ENCODE data around the gene ARL17A.
"Not testable (repeated sequence)": the region's sequence is repeated elsewhere in the genome, so short reads cannot be mapped to it uniquely, and the experiment has no call there.

The ARL17A gene

GRCh38 chr17:46579083-46580075 lies at the start of gene ARL17A:
Gene ARL17A (minus strand): TSS chr17:46579691. CDS start chr17:46576322, 3,369 bp downstream.
- not testable (repeated sequence) for DNase-seq (ENCODE audit: low spot score)

DNA sequence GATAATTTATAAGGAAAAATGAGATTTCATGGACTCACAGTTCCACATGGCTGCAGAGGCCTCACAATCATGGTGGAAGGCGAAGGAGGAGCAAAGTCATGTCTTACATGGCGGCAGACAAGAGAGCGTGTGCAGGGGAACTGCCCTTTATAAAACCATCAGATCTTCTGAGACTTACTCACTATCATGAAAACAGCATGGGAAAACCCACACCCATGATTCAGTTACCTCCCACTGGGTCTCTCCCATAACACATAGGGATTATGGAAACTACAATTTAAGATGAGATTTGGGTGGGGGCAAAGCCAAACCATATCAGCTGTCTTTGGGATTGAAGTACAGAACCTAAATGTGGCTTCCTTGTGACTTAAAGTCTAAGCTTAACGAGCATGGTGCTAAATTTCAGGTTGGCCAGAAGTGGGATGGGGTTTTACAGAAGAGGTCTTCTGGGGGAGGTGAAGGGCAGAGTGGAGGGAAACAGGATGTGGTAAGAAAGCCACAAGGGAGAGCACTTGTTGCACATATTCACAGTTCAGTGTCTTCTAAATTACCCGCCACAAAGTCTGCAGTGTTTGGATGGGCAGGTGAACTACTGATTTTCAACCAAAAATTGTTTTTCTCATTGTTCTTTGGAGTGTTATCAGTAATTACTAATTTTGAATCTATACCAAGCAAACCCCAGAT lies 49.4 kb upstream of the ARL17A start:
- DNase-seq (ENCODE audit: low spot score): not testable (repeated sequence)

- not testable (repeated sequence) for DNase-seq (ENCODE audit: low spot score)
Observed at GRCh38 chr17:46627452-46627851, 48.0 kb upstream of the ARL17A start.

DNA sequence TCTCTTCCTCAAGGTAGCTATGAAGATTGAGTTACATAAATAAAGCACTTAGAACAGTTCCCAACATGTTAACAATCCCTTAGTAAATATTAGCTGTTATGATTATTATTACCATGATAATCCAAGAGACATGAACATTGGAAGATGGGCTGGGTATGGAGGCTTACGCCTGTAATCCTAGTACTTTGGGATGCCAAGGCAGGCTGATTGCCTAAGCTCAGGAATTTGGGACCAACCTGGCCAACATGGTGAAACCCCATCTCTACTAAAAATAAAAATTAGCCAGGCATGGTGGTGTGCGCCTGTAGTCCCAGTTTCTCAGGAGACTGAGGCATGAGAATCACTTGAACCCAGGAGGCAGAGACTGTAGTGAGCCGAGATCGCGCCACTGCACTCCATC lies 45.2 kb upstream of the ARL17A start:
- not testable (repeated sequence) for DNase-seq (ENCODE audit: low spot score)

DNA sequence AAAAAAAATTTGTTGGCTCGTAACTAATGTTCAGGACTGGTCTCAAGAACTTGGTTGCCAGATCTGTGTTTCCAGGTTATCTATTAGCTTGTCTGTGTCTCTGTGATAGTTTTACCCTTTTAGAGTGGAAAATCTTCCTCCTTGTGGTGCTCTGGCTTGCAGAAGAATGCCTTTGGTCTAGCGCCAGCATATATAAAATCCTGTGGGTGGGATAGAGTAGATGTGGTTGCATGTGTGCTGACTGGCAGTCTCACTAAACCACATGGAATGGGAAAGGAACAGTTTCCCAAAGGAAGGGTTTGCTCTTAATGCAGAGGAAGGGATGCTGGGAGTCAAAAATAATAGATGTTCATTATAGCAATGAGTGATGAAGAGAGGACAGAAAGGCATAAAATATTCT lies 44.3 kb upstream of the ARL17A start:
- not testable (repeated sequence) for DNase-seq (ENCODE audit: low spot score)

- DNase-seq (ENCODE audit: low spot score): not testable (repeated sequence)
Observed at GRCh38 chr17:46618975-46619374, 39.5 kb upstream of the ARL17A start.

- DNase-seq (ENCODE audit: low spot score): not testable (repeated sequence)
Observed at GRCh38 chr17:46617121-46617520, 37.6 kb upstream of the ARL17A start.

GRCh38 chr17:46613876-46614275 lies 34.4 kb upstream of the ARL17A start:
- DNase-seq (ENCODE audit: low spot score): not testable (repeated sequence)

DNA sequence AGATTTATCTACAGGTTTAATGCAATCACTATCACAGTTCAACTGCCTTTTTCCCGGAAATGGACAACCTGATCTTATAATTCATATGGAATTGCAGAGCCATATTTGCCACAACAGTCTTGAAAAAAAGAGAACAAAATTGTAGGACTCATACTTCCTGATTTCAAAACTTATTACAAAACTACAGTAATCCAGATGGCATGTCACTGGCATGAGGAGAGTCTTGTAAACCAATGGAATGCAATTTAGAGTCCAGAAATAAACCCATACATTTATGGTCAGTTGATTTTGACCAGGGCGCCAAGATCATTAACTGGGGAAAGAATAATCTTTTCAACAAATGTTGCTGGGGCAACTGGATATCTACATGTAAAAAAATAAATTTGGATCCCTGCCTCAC lies 31.8 kb upstream of the ARL17A start:
- DNase-seq (ENCODE audit: low spot score): not testable (repeated sequence)

- DNase-seq (ENCODE audit: low spot score): not testable (repeated sequence)
Observed at GRCh38 chr17:46603125-46603524, 23.6 kb upstream of the ARL17A start.

GRCh38 chr17:46600767-46601166 lies 21.3 kb upstream of the ARL17A start:
- not testable (repeated sequence) for DNase-seq (ENCODE audit: low spot score)

- DNase-seq (ENCODE audit: low spot score): not testable (repeated sequence)
Observed at GRCh38 chr17:46598344-46598931, 18.9 kb upstream of the ARL17A start.

GRCh38 chr17:46591332-46591731 lies 11.8 kb upstream of the ARL17A start:
- DNase-seq (ENCODE audit: low spot score): not testable (repeated sequence)

DNA sequence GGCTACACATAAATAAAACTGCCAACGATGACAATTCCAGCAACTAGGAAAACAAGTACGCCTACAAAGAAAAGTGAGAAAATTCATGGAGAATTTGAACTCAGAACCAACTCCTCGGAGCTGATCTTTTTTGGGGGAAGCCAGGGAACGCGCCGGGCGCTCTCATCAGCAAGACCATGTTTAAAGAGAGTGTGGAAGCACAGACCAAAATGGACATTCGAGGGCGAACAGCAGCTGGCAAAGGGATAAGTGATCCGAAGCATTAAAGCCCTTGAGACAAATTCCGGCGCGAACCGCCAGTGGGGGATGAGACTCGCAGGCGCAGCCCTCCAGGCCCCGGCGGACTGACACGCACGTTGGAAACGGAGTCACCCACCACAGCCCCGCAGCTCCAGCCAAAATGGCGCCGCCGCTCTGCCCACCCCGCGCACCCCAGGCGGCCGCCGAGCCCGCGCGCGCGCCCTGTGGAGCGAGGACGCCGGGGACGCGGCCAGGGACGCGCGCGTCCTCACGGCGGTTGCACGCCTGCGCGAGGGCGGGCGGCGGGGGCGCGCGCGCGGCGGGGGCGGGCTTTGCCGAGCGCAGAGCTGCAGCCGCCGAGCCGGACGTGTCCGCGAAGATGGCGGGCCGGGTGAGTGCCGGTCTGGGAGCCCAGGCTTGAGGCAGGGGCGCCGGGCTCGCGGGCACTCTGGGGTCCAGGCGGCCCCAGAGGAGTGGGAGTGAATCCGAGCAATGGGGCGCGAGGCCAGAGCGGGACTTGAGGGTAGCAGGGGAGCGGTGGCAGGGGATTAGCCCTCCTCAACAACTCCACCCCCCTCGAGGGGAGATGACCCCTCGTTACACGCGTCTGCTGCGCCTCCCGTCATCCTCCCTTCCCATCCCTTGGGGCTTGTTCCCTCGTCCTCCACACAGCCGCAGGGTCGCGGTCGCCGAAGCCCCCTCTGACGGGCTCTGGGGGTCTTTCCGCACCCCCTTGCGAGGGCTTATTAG lies 11.0 kb upstream of the ARL17A start, which contains the start of gene NSF:
Gene NSF (plus strand): TSS at position 513 of the 990 bp plus-strand sequence. CDS start 107 bp downstream, at position 620.
- DNase-seq (ENCODE audit: low spot score): not testable (repeated sequence)

GRCh38 chr17:46585444-46585843 lies 6.0 kb upstream of the ARL17A start:
- DNase-seq (ENCODE audit: low spot score): not testable (repeated sequence)

- DNase-seq (ENCODE audit: low spot score): not testable (repeated sequence)
Observed at GRCh38 chr17:46580082-46580481, 591 bp upstream of the ARL17A start.

DNA sequence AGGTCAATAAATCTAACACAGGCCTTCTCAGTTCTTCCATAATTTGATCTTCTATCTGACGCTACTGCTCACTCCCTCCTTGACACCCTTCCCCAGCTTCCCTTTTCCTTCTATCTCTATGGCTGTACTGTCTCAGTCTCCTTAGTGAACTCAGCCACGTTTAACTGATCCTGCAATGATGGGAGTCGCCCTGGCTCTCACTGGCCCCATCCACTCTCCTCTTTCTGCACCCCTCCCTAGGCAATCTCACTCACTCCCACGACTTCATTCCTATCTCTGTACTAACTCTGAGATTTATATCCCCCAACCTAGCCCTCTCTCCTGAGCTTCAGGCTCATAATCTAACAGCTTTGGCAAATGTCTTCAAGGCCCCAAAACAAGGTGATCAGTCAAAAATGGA lies 7.7 kb downstream of the ARL17A start:
- not testable (repeated sequence) for DNase-seq (ENCODE audit: low spot score)

GRCh38 chr17:46566980-46567379 lies 12.5 kb downstream of the ARL17A start:
- DNase-seq (ENCODE audit: low spot score): not testable (repeated sequence)

DNA sequence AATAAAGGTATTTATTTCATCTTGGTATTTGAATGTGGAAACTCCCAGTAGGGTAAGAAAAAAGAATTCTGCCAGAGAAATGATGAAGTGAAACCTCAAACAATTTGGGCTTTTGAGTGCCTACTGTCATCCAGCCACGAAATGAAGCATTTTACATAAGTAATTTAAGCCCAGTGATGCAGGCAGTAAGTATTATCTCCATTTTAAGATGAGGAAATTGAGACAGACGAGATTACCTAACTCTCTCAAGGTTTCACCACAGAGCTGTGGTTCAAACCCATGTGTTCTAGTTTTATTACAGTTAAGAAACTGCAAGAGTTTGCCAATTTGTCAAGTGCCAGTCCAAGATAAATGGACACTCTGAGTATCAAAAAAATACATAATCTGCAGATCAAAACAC lies 13.2 kb downstream of the ARL17A start:
- DNase-seq (ENCODE audit: low spot score): not testable (repeated sequence)

DNA sequence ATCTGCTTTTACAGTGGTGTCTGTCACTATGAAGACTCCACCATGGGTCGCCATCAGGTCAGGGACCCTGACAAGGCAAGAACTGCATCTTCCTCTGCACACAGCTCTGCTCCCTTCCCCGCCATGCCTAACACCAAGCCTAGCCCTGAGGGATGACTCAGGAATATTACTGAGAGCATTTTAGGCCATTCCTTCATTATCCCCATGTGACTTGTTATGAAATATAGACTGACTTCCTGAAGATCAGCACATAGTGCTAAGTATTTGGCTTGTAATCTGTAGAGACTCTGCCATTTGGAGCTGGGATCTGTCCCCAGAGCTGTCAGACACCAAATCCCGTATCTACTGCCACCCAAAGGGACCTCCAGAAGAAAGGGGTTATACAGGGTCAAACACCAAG lies 19.4 kb downstream of the ARL17A start:
- DNase-seq (ENCODE audit: low spot score): not testable (repeated sequence)

DNA sequence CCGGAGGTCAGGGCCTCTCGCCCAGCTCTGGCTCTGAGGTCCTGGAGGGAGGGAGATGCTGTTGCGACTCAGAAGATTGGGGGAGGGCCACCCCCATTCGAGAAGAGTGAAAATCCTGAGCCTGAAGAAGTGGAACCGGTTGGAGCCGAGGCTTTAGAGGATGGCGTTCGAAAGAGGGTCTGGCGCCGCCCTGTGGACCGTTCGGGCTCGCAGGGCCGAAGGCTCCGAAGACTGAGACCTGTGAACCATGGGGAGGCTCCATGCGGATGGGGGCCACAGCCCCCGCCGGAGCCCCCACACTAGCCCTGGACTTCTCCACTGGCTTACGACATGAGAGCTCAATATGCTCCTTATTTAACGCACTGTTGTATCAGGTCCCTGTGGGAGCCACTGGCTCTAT lies 20.3 kb downstream of the ARL17A start:
- DNase-seq (ENCODE audit: low spot score): not testable (repeated sequence)

Measured in kidney tubule cell (primary cell).